ENCODE results near the gene NONO. TPM values are rescaled to one million over a fixed set of nuclear protein-coding genes. Genes with fewer than 3 reads are reported as not detected.
A peak's percentile ranks its signal among the peaks of the same experiment; 100 is the strongest.

Gene NONO
- 100 to 1,000 TPM; 203 to 262 TPM for total RNA-seq
- 174 TPM for polyA plus RNA-seq (ENCODE audit: insufficient read depth, low read depth, low replicate concordance)
- long read RNA-seq, donor 1, transcript NONO-202 (11 exons, 2,606 nt) = minor isoform, 6 of 123 reads
- long read RNA-seq, donor 1, transcript NONO-201 (12 exons, 2,713 nt) = major isoform, 71 of 123 reads
- long read RNA-seq, donor 1, partial matches to known transcripts = 45 of 123 reads
- long read RNA-seq, donor 1, other reads (novel, unspliced or antisense) = 0 of 123 reads
- long read RNA-seq, donor 2, transcript NONO-201 (12 exons, 2,713 nt) = major isoform, 40 of 97 reads
- long read RNA-seq, donor 2, partial matches to known transcripts = 53 of 97 reads
- long read RNA-seq, donor 2, other reads (novel, unspliced or antisense) = 0 of 97 reads

DNA sequence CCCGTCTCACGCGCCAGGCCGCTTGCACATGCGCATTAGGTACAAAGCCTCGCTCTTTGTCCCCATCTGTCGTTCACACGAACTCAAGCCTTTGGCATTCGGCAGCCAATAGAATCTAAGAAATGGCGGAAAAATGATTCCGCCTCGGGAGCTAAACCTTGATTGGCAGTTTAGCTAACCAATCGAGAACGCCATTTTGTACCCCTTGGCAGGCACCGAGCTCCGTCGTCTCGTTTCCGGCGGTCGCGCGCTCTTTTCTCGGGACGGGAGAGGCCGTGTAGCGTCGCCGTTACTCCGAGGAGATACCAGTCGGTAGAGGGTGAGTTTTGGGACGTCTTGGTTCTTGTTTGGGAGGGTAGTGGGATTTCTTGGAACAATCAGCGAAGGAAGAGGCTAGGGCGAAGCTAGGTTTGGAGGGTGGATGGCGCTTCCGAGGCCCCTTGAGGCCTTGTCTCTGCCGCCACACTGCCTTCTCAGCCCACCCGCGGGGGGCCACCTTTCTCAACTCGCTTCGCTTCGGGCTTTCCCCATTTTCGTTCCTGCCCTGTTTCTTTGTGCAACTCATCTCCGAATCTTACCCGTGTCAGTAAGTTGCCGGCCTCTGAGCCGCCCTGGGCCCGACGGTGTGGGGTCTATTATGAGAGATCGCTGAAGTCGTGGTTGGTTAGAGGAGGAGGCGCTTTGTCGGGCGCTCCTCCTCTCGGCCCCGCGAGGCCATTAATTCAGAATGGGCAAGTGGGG is at the start of gene NONO:
Gene NONO, plus strand, starts transcription at position 233 of the 741 bp plus-strand sequence. CDS start 7,003 bp downstream, outside the sequence.
- Histone ChIP-seq H3K27ac (peak within 1 kb of the TSS; percentile 87 to 88), H3K36me3 (ENCODE audit: low read depth, missing control alignments) (no peaks in the 10 kb centered on the region), H3K27me3 (no peaks in the 10 kb centered on the region), H3K9me3 (no peaks in the 10 kb centered on the region), H3K4me3 (peak within 1 kb of the TSS; percentile 66 to 79), H3K4me1 (no peaks in the 10 kb centered on the region)
- WGBS, 2 donors = 0 to 1% methylated on average over 15 to 57 of the region's 57 CpGs
- no peak for TF ChIP-seq CTCF (IDR thresholded peaks at IDR 0.05)
- peak; percentile 26 for TF ChIP-seq POLR2A (IDR thresholded peaks at IDR 0.05)
- intact Hi-C loops (cut with DNase I; ENCODE audit: low total_unique reads) = no loop called here
- DNase-seq = peak; percentile 93

GRCh38 chrX:71235482-71235881 is 48.0 kb upstream of the NONO start:
- intact Hi-C loops (cut with DNase I; ENCODE audit: low total_unique reads) = no loop called here
- Histone ChIP-seq H3K9me3 (no peaks in the 10 kb centered on the region), H3K36me3 (ENCODE audit: low read depth, missing control alignments) (no peaks in the 10 kb centered on the region), H3K4me3 (no peak overlapping the region), H3K4me1 (no peaks in the 10 kb centered on the region), H3K27ac (no peak overlapping the region), H3K27me3 (no peaks in the 10 kb centered on the region)
- WGBS, 2 donors = 88 to 97% methylated on average over 3 of the region's 3 CpGs
- DNase-seq = no peak
- TF ChIP-seq CTCF (IDR thresholded peaks at IDR 0.05) (no peak), POLR2A (IDR thresholded peaks at IDR 0.05) (no peak)

DNA sequence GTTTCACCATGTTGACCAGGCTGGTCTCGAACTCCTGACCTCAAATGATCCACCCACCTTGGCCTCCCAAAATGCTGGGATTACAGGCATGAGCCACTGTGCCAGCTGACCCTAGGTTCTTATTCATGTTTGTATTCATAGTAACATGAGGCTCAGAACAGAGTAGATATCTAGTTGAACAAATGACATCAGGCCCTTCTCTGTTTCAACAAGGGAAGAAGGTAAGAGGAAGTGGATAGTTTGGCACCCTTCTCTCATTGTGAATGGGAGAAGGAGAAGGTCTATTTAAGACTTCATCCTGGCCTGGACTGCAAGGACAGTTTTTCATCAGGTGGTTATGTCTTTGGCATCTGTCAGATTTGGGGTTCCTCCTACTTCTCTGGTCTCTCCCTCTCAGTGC is 46.6 kb upstream of the NONO start:
- no peaks in the 10 kb centered on the region for H3K27me3 ChIP-seq
- WGBS, 2 donors = 100% methylated on average over 1 of the region's 1 CpG
- intact Hi-C loops (cut with DNase I; ENCODE audit: low total_unique reads) = no loop called here
- DNase-seq = no peak
- H3K36me3 ChIP-seq (ENCODE audit: low read depth, missing control alignments) = no peaks in the 10 kb centered on the region
- no peak for TF ChIP-seq POLR2A (IDR thresholded peaks at IDR 0.05)
- TF ChIP-seq CTCF (IDR thresholded peaks at IDR 0.05) = no peak
- no peaks in the 10 kb centered on the region for H3K4me1 ChIP-seq
- no peaks in the 10 kb centered on the region for H3K9me3 ChIP-seq
- H3K27ac ChIP-seq = no peak overlapping the region
- no peak overlapping the region for H3K4me3 ChIP-seq

DNA sequence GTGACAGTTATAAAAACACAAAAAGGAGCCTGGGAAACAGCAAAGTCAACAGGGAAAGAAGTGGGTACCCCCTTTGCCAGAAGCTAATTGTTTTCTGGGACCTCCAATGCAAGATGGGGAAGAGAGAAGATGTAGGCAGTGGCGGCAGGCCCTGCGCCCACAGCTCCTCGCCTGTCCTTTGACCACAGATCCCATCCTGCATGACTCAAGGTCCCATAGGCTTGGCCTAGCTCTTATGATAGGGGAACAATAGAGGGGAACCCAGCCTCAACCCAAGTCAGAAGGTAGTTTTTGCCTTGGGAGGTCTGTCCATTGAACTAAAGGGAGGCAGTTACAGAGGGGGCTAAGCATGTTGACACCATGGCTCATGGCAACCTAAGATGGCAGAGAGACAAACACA is 43.7 kb upstream of the NONO start:
- intact Hi-C loops (cut with DNase I; ENCODE audit: low total_unique reads) = no loop called here
- no peak for TF ChIP-seq CTCF (IDR thresholded peaks at IDR 0.05)
- no peak for TF ChIP-seq POLR2A (IDR thresholded peaks at IDR 0.05)
- H3K36me3 ChIP-seq (ENCODE audit: low read depth, missing control alignments) = no peaks in the 10 kb centered on the region
- H3K9me3 ChIP-seq = no peaks in the 10 kb centered on the region
- no peak overlapping the region for H3K4me3 ChIP-seq
- 88% methylated on average over 3 of the region's 3 CpGs; no CpG with 5 or more reads in 1 of the 2 donors for WGBS, 2 donors
- DNase-seq = no peak
- H3K27ac ChIP-seq = no peak overlapping the region
- no peaks in the 10 kb centered on the region for H3K27me3 ChIP-seq
- no peaks in the 10 kb centered on the region for H3K4me1 ChIP-seq

Data from testis (tissue), 5 donors.